HG02970 (cell line): Measurements from ENCODE around the gene PLXNA1.

Source experiments
- ATAC-seq: cut with Tn5 transposase; IDR thresholded peaks from one replicate; pipeline ENCODE4 v1.9.1; 2021; ENCODE audit warnings: mild to moderate bottlenecking, moderate library complexity, moderate number of reproducible peaks; ENCODE audit not compliant: unreplicated experiment, low FRiP score

PLXNA1 gene

DNA sequence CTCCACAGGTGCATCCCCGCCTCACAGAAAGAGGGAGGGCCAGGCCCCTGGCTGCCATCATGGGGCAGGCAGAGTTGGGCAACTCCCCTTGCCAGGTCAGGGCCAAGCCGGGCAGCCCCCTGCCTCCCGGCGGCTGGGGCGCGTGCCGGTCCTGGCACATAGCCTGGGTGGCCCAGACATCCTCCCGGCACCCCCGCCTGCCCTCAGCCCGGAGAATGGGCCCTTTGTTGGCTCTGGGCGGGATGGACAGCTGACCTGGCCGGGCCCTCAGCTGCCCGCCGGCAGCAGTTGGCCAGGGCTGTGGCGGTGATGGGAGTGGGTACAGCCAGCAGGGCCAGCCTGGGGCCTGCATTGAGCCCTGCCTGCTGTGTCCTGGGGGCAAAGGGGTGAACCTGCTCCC, 16.5 kb downstream of the PLXNA1 start:
- ATAC-seq, result no peak

DNA sequence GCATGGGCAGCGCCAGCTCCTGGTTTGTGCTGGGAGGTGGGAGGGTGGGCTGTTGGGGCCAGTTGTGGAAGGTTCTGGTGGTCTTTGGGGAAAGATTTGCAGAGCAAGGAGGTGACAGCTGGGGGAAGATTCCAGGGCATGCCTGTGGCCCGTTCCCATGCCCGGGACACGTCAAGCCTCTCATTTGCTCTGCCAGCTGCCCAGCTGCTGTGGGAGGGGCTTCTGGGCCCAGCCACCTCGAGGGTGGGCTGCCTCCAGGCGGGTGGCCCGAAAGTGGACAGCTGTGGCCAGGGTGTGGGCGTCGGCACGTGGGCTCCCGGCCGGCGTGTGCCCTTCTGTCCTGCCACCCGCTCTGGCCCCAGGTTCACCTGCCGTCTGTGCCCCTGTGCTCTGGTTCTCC, 17.2 kb downstream of the PLXNA1 start:
- ATAC-seq, result no peak

DNA sequence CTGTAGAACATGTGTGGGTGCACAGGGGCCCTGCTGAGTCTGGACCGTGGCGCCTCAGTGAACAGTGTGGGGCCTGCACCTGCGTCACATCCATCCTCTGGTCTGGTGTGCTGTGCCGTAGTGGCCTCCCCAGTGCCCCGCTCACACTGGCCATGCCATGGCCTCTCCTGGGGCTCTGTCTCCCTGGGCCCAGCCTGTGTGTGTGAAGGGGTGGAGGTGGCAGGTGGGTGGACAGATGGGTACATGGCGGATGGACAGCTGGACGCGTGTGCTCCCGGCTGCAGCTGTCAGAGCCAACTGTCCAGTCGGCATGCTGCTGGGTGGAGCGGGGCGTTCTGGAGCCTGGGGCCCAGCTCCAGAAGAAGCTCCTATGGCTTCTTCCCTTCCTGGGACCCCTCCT, 17.8 kb downstream of the PLXNA1 start:
- no peak for ATAC-seq

DNA sequence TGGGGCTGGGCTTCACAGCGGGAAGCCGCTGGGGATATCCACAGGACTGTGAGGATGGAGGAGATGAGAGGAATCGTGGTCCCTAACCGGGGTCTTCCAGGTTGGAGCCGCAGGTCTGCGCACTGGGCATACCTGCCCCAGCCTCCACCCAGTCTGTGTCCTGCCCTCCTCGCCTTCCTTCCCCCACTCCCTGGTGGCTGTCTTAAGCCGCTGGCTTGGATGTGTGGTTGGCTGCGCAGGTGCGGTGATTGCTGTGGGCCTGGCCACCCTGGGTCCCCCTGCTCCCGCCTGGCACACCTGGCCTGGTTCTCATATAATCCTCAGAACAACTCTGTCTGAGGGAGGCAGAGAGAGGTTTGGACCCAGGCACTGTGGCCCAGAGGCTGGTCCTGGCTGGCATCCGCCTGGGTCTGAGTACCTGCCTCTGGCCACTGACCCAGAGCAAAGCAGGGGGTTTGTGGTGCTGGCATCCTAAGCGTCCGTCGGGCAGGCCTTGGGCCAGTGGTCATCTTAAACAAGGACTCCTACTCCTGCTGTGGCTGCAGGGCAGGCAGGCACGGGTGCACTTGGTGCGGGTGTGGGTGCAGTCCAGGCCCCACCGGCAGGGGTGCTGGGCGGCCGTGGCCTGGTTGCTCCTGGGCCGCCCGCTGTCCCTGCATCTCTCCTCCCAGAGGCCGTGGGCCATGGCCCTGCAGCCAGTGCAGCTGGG, 18.7 kb downstream of the PLXNA1 start:
- ATAC-seq, result no peak

DNA sequence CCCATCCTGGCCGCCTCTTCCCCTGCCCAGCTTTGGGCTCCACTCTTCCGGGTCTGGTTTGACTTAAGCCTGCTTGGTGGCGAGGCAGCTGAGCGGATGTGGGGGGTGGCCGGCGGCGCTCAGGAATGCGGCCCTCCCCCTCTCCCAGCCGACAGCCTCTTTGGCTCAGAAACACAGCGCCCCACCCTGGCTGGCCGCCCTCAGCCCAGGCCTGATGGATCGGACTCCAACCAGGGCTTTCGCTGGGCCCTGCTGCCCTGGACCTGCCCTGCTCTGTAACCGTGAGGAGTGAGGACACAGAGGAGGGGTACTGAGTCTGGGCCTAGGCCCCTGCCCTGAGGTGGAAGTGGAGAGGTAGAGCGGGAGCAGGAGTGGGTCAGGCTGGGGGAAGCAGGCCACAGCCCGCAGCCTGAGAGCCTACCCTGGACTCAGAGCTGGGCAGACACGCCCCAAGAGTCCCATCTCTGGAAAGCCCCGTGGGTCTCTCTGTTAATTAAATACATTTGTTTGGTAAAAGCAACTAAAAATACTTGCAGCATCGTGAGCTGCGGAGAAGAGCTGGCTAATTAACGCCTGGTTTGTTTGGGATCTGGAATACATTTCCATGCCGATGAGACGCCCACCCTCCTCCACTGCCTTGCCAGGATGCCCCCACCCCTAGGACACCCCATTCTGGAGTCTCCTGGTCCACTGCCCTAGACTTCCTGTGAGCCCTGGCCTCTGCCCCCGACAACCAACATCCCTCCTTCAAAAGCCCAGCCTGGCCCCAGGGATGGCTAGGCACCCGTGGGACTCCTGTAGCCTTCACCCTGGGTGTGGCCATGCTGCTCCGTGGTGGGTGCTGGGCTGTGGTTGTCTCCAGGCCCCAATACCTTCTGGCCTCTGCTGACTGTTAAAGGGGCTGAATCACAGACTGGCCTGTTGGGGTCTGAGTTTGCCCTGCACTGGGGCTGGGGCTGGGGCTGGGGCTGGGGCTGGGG, 19.6 kb downstream of the PLXNA1 start:
- ATAC-seq, result no peak

DNA sequence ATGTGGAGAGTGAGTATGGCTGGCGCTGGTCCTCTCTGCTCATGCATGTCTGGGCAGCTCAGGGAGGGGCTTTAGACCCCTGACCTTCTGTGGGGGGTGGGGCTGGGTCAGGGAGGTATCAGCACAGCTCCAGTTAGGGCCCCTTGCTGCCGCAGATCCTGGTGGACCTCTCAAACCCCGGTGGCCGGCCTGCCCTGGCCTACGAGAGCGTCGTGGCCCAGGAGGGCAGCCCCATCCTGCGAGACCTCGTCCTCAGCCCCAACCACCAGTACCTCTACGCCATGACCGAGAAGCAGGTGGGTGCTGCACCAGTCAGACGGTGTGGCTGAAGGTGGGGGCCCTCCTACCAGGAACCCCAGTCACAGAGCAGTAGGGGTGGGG, 20.2 kb downstream of the PLXNA1 start:
- no peak for ATAC-seq

DNA sequence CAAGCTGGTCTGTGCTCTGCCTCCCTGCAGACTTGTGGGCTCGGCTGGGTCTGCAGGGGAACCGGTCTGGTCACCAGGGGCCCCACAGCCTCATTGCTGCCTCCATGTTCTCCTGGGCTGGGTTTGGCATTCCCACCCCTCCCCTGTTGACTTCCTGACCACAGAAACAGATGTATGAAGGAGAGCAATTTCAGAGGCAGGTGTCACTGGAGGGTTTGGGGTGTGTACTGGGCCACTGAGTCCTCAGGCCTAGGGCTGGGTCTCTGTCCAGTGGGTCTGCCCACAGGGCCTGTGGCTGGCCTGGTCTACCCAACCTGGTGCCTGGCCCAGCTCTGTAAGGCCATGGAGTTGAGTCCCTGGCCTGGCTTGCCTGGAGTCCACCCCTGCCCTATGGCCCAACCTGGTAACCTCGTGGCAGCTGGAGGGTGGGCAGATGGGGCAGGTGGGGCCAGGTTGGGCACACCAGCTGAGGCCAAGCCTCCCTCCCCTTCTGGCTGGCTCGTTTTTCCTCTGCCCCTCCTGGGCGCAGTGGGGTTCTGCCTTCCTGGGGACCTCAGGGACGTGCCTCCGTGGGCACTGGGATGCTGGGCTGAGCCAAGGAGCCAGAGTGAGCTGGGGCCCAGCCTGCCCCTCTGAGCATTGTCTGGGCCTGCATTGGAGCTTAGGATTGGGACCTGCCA, 20.8 kb downstream of the PLXNA1 start:
- no peak for ATAC-seq

DNA sequence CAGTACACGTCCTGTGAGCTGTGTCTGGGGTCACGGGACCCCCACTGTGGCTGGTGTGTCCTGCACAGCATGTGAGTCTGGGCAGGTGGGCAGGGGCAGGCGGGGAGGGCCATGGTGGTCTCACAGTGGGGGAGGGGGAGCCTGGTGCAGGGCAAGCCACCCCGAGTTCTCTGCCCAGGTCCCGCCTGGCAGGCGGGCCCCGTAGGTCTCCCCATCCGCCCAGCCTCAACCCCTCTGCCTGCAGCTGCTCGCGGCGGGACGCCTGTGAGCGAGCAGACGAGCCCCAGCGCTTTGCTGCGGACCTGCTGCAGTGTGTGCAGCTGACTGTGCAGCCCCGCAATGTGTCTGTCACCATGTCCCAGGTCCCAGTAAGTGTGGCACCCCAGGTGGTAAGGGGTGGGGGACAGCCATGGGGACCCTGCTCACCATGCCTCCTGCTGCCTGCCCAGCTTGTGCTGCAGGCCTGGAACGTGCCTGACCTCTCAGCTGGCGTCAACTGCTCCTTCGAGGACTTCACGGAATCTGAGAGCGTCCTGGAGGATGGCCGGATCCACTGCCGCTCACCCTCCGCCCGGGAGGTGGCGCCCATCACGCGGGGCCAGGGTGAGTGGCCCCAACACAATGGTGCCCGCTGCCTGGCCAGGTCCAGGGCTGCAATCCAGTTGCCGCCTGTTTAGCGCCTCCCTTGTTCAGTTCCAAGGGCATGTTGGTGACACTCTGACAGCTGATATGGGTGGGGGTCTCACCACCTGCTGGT, 21.9 kb downstream of the PLXNA1 start:
- no peak for ATAC-seq

DNA sequence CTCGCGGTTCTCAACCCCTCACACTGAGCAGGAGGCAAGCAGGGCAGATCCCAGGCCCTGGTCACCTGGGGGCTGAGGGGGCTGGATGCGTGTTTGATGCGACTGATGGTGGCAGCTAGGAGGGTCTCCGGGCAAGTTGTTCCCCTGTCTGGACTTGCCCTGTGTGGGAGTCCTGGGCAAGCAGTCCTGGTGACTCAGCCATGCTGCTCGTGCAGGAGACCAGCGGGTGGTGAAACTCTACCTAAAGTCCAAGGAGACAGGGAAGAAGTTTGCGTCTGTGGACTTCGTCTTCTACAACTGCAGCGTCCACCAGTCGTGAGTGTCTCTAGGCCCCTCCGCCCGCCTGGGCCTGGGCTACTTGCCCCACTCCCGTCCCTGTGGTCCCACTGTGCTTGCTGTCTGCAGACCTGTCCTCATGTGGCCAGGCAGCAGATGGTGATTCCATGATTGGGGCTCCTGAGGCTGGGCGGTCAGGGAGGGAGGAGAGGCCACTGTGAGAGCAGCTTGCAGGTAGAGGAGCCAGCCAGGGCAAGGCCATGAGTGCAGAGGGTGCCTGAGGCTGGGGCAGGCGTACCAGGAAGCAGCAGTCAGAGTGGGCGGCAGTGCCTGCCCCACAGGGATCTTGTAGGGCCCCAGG, 23.1 kb downstream of the PLXNA1 start:
- ATAC-seq, result no peak

DNA sequence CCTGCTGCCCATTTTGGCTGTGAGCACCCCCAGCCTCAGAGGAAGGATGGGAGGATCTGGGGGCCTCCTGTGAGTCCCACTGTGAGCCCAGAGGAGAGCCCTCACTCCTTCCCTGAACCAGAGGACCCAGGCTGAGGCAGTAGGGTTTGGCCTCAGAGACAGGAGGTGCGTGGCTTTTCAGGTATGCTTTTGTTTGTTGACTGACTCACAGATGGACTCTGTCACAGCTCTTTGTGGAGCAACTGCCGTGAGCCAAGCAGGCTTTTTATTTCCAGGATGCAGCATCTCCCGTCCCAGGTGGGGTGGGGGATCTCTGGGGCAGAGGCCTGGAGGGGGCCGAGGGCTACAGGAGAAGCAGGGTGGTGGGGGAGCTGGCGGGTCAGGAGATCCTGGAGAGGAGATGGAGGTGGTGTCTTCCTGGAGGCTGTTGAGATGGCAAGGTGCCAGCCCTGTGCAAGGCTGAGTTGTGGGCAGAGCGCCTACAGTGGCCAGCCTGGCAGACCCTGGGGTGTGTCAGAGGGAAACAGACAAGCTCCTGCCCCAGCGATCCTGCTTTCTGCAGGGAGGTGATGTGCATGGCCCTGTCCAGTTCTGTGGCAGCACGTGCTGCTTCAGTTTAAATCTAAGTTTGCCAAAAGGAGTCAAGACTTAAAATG, 24.0 kb downstream of the PLXNA1 start:
- no peak for ATAC-seq

DNA sequence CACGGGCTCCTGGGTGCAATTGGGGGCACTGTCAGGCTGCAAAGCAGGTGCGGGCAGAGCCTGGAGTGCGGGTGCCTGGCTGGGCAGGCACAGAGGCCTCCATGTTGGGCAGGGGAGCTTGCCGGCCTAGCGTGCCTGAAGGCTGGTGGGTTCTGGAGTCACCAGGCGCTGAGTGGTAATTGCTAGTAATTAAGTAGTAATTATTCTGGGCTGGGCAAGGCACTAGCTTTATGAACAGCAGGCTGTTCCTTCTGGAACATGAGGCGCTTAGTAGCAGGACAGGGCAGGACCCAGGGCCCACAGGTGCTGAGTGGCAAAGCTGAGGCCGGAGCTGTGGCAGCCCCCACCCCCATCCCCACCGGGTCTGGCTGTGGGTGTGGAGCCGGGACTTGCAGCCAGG, 25.3 kb downstream of the PLXNA1 start:
- ATAC-seq, result no peak

DNA sequence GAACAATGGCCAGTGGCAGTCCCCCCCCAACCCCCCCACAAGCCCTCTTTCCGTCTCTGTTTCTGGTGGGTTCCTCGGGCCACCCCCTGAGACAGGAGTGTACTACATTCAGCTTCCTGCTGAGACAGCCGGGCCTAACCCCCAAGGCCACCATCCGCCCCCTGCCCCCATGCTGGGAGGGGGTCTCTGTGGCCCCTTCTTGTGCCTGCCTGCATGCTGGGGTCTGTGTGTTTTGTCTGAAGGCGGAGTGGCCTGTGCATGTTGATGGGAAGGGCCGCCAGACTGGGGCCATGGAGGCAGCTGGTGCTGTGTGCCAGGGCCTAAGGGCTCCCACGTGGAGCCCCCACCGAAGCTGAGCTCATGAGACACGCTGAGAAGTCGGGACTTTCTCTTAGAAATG, 26.6 kb downstream of the PLXNA1 start:
- ATAC-seq, result no peak

DNA sequence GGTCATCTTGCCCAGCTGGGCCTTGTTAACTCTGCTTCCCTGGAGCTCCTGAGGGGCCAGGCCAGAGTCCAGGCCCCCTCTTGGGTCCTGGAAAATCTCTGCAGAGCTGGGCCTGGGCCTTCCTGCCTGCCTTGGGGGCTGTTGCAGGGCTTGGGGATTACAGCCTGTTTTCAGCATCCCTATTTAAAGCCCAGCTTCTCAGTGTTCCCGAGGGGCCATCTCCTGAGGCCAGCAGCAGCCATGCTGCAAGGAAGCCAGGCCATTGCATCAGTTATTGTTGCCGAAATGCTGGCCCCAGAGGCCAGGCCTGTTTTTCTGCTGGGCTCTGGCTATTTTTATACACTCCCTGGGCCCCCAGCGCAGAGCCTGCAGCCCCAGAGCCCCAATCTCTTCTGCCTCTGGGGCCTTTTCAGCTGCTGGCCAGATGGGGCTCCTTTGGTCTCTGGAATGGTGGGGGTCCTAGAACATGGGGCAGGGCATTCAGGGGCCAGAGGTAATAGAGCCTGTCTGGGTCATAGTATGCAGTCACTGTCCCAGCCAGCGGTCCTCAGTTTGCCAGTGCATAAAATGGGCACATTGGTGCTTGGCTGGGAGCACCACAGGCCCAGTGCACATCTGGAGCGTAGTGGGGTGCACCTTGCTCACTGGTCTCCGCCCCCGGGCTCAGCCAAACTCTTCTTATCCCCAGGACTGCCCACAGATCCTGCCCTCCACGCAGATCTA, 28.5 kb downstream of the PLXNA1 start:
- ATAC-seq, result no peak

DNA sequence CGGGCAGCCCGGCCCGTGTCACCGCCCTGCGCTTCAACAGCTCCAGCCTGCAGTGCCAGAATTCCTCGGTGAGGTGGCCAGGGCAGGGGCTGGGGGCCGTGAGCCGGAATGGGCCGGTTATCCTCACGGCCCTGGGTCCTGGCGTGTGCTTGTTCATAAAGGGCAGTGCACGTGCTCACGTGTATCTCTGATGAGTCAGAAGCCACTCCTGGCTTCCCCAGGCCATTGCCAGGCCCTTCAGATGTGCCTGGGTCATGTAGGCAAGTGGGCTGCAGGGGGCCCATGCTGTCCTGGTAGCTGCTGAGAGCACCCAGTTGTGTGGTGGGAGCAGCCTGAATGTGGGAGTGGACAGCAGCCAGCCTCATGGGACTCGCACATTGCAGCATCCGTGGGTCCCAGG, 29.2 kb downstream of the PLXNA1 start:
- ATAC-seq, result no peak

DNA sequence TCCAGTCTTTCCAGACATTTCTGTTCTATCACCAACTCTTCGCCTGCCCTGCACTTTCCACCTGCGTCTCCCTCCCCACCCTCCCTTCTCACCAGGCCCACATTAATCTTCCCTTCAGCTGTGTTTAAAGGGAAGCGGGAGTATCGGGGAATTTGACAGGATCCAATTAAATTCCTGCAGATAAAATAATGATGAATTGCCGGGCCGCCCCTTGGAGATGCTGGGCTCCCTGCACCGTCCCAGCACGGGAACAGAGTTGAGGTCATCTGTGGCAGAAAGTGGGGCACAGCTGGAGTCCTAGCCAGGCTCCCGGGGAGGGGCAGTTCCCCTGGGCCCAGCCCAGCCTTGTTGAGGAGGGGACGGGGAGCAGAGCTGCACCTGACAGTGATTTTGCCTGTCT, 30.3 kb downstream of the PLXNA1 start:
- ATAC-seq, result no peak

DNA sequence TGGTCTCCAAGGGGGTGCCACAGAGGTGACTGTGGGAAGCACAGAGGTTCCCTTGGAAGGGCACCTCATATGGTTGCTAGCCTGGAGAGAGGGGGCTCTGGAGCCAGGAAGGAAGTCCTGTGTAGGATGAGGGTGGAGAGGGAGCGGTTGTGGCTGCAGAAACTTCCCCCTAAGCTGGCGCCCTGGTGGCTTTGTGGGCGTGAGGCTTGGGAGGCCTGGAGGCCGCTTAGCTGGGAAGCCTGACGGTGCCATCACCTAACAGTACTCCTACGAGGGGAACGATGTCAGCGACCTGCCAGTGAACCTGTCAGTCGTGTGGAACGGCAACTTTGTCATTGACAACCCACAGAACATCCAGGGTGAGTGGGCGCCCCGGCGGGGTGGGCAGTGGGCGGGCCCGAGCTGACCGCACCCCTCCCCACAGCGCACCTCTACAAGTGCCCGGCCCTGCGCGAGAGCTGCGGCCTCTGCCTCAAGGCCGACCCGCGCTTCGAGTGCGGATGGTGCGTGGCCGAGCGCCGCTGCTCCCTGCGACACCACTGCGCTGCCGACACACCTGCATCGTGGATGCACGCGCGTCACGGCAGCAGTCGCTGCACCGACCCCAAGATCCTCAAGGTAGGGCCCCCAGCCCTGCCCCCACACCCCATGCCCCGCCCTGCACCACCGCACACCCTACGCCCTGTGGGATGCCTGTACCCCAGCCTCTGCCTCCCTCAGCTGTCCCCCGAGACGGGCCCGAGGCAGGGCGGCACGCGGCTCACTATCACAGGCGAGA, 31.0 kb downstream of the PLXNA1 start:
- ATAC-seq, result no peak

DNA sequence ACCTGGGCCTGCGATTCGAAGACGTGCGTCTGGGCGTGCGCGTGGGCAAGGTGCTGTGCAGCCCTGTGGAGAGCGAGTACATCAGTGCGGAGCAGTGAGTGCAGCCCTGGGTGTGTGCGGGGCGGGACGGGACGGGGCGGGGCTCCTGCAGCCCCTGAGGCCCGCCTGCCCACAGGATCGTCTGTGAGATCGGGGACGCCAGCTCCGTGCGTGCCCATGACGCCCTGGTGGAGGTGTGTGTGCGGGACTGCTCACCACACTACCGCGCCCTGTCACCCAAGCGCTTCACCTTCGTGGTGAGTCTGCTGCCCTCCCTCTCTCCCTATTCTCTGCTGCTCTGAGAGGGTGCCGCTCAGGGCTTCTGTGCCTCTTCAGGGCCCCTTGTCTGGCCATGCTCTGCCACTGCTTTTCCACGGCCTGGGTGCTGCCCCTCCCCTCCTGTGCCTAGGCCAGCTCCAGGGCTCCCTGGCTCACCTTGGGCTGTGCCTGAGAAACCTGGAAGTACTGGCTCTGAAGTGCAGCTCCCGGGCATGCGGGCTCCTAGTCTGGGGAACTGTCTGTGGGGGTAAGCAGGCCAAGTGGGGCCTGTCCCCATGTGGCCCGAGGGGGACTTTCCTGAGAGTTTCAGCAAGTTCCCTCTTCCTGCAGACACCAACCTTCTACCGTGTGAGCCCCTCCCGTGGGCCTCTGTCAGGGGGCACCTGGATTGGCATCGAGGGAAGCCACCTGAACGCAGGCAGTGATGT, 31.8 kb downstream of the PLXNA1 start:
- ATAC-seq, result no peak
